Stomach (tissue), 9 donors: ENCODE results near the gene SLC38A11. TPM values are rescaled to one million over a fixed set of nuclear protein-coding genes. Genes with fewer than 3 reads are reported as not detected.

ENCODE experiments used
- DNase-seq, 2 donors: peaks; one replicate each; pipeline versions ENCODE4 v3.0.0 to v3.0.0-alpha.2; 2013 to 2019
- H3K27ac ChIP-seq, 5 donors: fragments of 200-600 bp in 4 of 5; sonication (generic) in 4 of 5; one replicate each; pipeline ENCODE4 v1.5.1; 2013 to 2019; ENCODE audit warnings: mild to moderate bottlenecking in 1 of 5, moderate library complexity in 1 of 5
- H3K27me3 ChIP-seq, 3 donors: fragments of 200-600 bp; sonication (generic); one replicate each; pipeline ENCODE4 v1.5.1; 2017 to 2019; ENCODE audit warnings: mixed run types in 1 of 3
- H3K36me3 ChIP-seq, 4 donors: fragments of 200-600 bp; sonication (generic); 1 replicate in 3 of 4; 2 replicates in 1 of 4; pipeline ENCODE4 v1.5.1; 2016 to 2019
- H3K4me1 ChIP-seq, 4 donors: fragments of 200-600 bp; sonication (generic); one replicate each; pipeline ENCODE4 v1.5.1; 2016 to 2019
- H3K4me3 ChIP-seq, 4 donors: fragments of 200-600 bp; sonication (generic) in 3 of 4; one replicate each; pipeline ENCODE4 v1.5.1; 2016 to 2019; ENCODE audit warnings: mild to moderate bottlenecking in 1 of 4
- H3K9me3 ChIP-seq, 4 donors: fragments of 200-600 bp; sonication (generic); one replicate each; pipeline ENCODE4 v1.5.1; 2016 to 2019
- EP300 ChIP-seq: sonication (generic); formaldehyde crosslinking; IDR thresholded peaks from one replicate; pipeline ENCODE4 v1.6.1; 2017; ENCODE audit warnings: antibody characterized with exemption
- POLR2A ChIP-seq, 4 donors: fragments of 450-650 bp; IDR thresholded peaks; one replicate each; pipeline ENCODE4 v1.6.1; 2016; ENCODE audit warnings: antibody characterized with exemption in 4 of 4, control low read depth in 2 of 4, mild to moderate bottlenecking in 1 of 4, moderate library complexity in 1 of 4
- POLR2AphosphoS5 ChIP-seq, 3 donors: sonication (generic); formaldehyde crosslinking; IDR thresholded peaks; one replicate each; pipeline ENCODE4 v1.6.1; 2016; ENCODE audit warnings: antibody characterized with exemption in 3 of 3
- WGBS, 5 donors: extraction: QIAGEN DNeasy Blood & Tissue Kit in 3 of 5; methylation state at CpG; one replicate each; pipeline versions ENCODE4 v1.1.5 to v1.1.7; 2013 to 2018; 5-methylcytosine and 5-hydroxymethylcytosine counted together
- intact Hi-C: fragments of 100-400 bp; cut with DNase I; formaldehyde crosslinking; loops from one replicate; pipeline ENCODE4 v1.15.1; 2023; ENCODE audit warnings: low total_unique reads
- polyA plus RNA-seq, 3 donors: library from polyadenylated mRNA; stranded (reverse); fragments of 200-250 nt; gene quantifications; one replicate each; pipeline ENCODE4 v1.2.3, GENCODE V29; 2013
- total RNA-seq, 5 donors: library from RNA; depleted of rRNA; stranded (reverse); fragments of >200 nt; gene quantifications; one replicate each; pipeline versions ENCODE4 v1.1.0 to v1.2.3, GENCODE V29; 2014 to 2016
- TF ChIP-seq, protein P1 (sequence below), 7 experiments: fragments of 450-650 bp in 4 of 7; fragments of 200-600 bp in 3 of 7; sonication (generic) in 3 of 7; IDR thresholded peaks; one replicate each; pipeline ENCODE4 v1.5.1; 2016 to 2019; ENCODE audit warnings: antibody characterized with exemption in 7 of 7, control low read depth in 2 of 7, mild to moderate bottlenecking in 1 of 7
- donor health status: healthy with polysubstance abuse.
- donor health status: Bipolar disorder and iron deficiency.
- donor health status: healthy.

Gene SLC38A11
- total and polyA plus RNA-seq, 8 donors, result 1.3 to 54.3 (median 5.3) TPM; not detected in 1

DNA sequence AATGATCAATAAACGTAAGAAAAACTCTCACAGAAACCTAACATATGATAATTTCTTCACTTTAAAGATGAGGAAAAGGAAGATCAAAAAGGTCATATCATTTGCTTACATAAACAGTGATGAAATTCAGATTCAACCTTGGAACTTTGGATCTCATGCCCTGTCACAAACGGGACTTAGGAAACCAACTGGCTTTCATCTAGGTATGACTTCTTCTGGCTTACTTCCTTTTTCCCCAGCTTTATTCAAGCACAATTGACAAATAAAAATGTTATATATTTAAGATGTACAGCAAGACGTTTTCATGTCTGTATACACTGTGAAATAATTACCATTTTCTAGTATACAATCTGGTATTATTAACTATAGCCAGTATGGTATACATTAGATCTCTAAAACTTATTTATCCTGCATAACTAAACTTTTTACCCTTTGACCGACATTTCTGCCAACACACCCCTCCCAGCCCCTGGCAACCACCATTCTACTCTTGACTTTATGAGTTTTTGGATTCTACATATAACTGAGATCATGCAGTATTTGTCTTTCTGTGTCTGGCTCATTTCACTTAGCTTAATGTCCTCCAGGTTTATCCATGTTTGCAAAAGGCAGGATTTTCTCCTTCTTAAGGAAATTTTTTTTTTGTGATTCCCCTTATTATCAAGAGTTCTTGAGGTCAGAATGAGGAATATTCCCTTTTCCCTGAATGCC lies 67.7 kb downstream of the SLC38A11 start:
- no peak overlapping the region for H3K27ac ChIP-seq
- 62 to 72% (median 69%) methylated on average over 4 of the region's 4 CpGs for WGBS, 5 donors
- intact Hi-C loops, result no loop called here

DNA sequence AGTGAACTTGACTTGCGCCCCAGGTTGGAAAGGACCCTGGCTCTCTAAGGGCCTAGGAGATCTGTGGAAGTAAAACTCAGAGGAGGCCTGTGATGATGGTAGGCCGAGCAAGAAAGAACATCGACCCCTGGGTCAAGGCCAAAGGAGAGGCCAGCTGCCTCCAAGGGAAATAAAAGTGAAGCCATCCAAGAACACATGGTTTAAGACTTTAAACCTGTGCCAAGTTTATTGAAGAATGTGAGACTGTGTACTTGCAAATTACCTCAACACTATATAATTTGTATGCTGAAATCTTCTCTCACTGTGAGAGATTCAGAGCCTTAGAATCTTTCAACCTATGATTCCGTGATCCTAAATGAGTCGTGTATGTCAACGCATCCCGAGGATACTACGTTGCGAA lies 73.0 kb downstream of the SLC38A11 start:
- Histone ChIP-seq H3K9me3 (no peaks in the 10 kb centered on the region), H3K36me3 (no peaks in the 10 kb centered on the region), H3K4me3 (no peak overlapping the region), H3K4me1 (no peaks in the 10 kb centered on the region), H3K27ac (no peak overlapping the region), H3K27me3 (no peaks in the 10 kb centered on the region)
- TF ChIP-seq, protein P1, sequence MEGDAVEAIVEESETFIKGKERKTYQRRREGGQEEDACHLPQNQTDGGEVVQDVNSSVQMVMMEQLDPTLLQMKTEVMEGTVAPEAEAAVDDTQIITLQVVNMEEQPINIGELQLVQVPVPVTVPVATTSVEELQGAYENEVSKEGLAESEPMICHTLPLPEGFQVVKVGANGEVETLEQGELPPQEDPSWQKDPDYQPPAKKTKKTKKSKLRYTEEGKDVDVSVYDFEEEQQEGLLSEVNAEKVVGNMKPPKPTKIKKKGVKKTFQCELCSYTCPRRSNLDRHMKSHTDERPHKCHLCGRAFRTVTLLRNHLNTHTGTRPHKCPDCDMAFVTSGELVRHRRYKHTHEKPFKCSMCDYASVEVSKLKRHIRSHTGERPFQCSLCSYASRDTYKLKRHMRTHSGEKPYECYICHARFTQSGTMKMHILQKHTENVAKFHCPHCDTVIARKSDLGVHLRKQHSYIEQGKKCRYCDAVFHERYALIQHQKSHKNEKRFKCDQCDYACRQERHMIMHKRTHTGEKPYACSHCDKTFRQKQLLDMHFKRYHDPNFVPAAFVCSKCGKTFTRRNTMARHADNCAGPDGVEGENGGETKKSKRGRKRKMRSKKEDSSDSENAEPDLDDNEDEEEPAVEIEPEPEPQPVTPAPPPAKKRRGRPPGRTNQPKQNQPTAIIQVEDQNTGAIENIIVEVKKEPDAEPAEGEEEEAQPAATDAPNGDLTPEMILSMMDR (IDR thresholded peaks at IDR 0.05), result no peak
- TF ChIP-seq POLR2A (IDR thresholded peaks at IDR 0.05) (no peak), EP300 (no peak), POLR2AphosphoS5 (IDR thresholded peaks at IDR 0.05) (no peak)
- intact Hi-C loops, result no loop called here
- WGBS, 5 donors, result 87 to 90% (median 87%) methylated on average over 9 of the region's 9 CpGs
- DNase-seq, result no peak

More for the DNA sequence above, 67.7 kb downstream of the SLC38A11 start:
- no peak for DNase-seq
- H3K9me3 ChIP-seq, result no peaks in the 10 kb centered on the region
- peaks cover 0 to 22% (median 8%) of the 10 kb centered on the region in 4 donors for H3K4me1 ChIP-seq
- H3K36me3 ChIP-seq, result no peaks in the 10 kb centered on the region
- TF ChIP-seq, protein P1 (IDR thresholded peaks at IDR 0.05), result no peak
- H3K4me3 ChIP-seq, result no peak overlapping the region
- no peaks in the 10 kb centered on the region for H3K27me3 ChIP-seq

DNA sequence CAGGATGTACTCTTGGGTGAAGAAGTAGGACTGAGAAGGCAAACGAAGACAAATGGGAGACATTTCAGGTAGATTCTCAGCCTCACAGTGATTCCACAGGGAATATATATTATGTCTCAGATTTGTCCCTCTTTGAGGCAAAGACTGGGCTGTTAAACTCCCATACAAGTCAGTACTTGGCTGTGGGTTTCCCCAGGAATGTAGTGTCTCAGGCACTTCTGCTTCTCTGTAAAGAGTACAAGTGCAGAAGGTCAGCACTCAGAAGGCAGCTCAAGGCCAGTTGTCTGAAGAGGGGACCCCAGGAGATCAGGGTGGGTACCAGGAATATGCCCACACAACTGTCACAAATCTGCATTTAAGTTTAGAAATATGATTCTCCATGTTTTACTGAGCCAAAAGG lies 73.8 kb downstream of the SLC38A11 start:
- H3K4me3 ChIP-seq, result no peak overlapping the region
- no peak overlapping the region for H3K27ac ChIP-seq
- WGBS, 5 donors, result 45 to 67% (median 52%) methylated on average over 1 of the region's 1 CpG
- TF ChIP-seq POLR2A (IDR thresholded peaks at IDR 0.05) (no peak), EP300 (no peak), POLR2AphosphoS5 (IDR thresholded peaks at IDR 0.05) (no peak)
- TF ChIP-seq, protein P1 (IDR thresholded peaks at IDR 0.05), result no peak
- intact Hi-C loops, result no loop called here
- no peaks in the 10 kb centered on the region for H3K4me1 ChIP-seq
- H3K27me3 ChIP-seq, result no peaks in the 10 kb centered on the region
- no peak for DNase-seq
- no peaks in the 10 kb centered on the region for H3K9me3 ChIP-seq
- H3K36me3 ChIP-seq, result no peaks in the 10 kb centered on the region

DNA sequence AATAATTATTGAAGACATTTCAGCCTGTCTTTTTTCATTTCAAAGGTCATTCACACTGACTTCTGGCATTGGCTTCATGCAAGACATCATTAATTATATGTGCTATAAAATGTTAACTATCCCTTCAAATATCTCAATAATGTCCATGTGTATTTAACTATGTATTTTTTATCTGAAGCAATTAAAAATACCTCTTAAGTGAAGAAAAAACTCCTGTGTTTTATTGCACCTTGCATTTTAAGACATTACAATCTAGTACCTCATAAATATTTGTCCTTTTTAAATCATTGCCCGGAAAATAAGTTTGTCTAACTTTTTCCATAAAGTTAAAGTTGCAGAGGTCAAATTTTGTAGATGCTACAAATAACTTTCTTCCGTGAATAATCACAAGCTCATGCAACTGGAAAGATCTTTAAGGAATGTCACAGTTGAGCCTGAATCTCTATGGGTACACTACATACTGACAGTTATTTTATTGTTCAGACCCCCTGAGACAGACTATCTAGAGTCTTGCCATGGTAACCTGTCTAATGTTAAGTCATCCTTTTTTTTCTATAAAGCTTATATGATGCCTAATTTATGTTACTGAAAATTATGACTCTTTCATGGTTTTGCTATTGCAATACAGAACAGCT lies 75.3 kb downstream of the SLC38A11 start:
- no peak overlapping the region for H3K27ac ChIP-seq
- no peaks in the 10 kb centered on the region for H3K27me3 ChIP-seq
- TF ChIP-seq POLR2AphosphoS5 (IDR thresholded peaks at IDR 0.05), result no peak
- no peak for TF ChIP-seq EP300
- TF ChIP-seq, protein P1 (IDR thresholded peaks at IDR 0.05), result no peak
- no peak for TF ChIP-seq POLR2A (IDR thresholded peaks at IDR 0.05)
- 61 to 84% (median 79%) methylated on average over 2 of the region's 2 CpGs for WGBS, 5 donors
- no peak overlapping the region for H3K4me3 ChIP-seq
- intact Hi-C loops, result no loop called here
- H3K36me3 ChIP-seq, result no peaks in the 10 kb centered on the region
- no peaks in the 10 kb centered on the region for H3K9me3 ChIP-seq
- H3K4me1 ChIP-seq, result no peaks in the 10 kb centered on the region
- no peak for DNase-seq
